NCI-H748 (cell line): ENCODE results near the gene CPA1.

Experiments
- DNase-seq: peaks from one replicate; lab custom pipeline; 2025; ENCODE audit not compliant: unreplicated experiment; lab: John Stamatoyannopoulos, UW

The CPA1 gene

DNA sequence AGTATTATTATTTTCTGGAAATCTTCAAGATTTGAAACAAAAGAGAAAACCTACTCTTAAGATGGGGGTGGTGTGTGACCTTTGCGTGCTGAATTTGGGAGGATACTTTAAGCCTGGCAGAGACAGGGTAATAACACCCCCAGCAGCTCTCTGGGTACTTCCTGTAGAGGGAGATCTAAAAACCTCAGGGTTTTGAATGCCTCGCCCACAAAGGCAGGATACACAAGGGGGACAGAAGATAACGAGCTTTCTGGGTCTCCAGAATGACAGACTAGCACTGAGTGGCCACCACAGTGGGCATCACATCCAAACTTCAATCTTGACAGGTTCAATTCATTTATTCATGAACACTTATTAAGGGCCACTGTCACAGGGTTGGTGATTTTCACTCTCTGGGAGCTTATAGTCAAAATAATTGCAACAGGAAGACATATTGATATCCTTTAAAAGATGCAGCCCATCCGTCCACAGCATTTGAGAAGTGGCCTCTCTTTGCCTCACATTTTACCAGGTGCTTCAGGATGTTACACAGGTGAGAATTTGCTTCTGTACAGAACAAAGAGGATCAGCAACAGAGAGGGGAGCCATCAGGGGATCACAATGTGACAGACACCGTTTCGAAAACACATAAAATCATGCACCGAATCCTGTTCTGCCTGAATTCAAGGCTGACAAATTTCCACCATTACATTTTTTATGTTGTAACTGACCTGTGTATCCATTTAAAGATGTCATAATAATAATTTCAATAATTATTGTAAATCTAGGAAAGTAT, 14.3 kb downstream of the CPA1 start:
- DNase-seq, result peak; percentile 66

DNA sequence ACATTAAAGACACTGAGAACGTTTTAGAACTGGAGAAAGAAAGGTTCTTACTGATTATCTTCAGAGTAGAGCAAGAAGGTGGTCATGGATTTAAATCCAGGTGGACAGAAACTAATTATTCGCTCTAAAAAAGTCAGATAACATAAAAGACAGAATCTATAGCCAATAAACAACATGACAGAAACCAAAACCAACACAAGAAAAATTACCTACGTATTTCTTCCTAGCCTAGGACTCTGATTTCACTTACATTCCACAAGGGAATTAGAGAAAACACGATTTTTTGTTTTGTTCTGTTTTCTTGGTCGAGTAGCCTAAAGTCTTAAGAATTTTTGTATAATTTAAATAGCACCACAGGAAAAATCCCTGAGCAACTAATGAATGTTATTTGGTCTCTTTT, 15.1 kb downstream of the CPA1 start:
- no peak for DNase-seq

DNA sequence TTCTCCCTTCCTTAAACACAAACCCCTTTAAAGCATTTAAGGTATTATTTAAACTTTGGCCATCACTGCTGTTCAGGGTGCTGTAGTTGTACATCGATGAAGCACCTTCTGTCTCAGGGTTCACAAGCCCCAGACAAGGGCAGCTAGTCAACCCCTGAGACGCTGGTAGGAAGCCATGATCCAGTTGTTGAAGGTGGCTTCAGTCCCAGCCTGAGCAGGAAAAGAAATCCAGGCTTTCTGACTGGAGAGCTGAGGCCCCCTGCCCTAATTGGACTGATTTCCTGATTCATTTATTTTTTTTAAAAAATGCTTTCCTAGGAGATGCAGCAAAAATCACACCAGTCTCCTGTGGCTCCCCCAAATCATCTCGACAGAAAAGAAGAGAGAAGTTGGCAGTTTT, 15.8 kb downstream of the CPA1 start:
- peak; percentile 43 for DNase-seq

DNA sequence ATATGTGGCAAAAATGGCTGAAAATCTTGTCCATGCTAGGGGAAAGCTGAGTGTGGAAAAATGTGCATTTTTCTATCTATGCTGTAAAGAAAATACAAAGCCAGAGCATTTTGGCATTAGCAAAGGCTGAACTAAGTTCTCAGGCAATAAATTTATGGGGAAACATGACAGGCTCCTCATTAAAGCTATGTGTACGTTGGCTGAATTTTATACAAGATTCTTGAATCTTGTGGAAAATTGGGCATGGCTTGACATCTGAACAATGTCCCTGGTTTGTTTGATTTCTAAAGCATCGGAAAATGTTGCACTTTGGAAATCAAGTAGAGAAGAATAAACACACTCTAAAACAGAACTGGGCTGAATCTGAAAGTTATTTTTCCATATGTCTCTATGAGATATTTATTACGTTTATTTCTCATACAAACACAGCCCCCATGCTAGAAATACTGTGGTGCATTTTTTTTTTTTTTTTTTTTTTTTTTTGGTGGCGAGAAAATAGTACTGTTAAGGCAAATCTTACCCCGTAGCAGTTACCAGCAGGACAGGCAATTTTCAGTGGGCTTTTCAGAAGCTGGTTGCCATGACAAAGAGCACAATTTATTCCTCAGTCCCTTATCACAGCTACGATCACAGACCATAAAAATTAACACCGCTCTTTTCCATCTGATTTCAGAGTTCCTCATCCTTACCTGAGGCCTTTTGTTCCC, 16.9 kb downstream of the CPA1 start:
- DNase-seq, result peak; percentile 79

DNA sequence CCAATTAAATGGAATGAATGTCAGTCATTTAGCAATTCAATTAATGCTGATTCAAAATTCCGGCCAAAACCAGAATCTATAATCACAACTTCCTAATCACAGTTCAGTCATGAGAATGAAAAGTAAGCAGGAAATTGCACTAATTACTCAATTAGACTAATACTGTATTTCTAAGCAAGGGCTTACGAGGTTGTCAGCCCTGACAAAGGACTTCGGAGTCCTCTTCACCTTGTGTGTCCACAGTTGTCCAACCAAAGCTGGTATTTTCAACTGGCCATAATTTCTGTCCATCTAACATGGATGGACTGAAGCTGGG, 17.4 kb downstream of the CPA1 start:
- DNase-seq, result peak; percentile 99

DNA sequence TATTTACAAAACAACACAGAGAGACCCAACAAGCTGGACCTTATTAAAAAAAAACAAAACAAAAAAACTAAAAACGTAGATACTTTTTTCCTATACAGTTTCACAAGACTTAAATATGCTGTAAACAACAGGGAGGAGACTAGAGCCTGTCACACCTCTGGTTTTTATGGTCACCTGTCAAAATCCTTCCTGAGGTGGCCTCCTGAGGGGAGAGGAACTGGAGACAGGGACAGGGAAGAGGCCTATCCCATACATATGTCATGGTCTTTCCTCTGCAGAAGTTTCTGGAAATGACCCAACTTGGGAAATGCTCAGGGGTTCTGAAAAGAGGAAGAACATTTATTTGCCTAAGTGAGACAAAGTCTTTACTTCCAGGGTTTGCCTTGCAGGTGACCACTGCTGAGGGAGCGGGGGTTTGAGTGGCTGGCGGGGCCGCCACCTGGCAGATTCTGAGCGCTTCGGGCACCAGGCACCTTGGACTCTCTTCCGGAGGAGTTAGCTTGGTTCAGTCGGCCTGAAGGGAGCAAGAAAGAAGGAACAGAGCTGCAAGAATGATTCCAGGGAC, 18.3 kb downstream of the CPA1 start:
- DNase-seq, result peak; percentile 55

DNA sequence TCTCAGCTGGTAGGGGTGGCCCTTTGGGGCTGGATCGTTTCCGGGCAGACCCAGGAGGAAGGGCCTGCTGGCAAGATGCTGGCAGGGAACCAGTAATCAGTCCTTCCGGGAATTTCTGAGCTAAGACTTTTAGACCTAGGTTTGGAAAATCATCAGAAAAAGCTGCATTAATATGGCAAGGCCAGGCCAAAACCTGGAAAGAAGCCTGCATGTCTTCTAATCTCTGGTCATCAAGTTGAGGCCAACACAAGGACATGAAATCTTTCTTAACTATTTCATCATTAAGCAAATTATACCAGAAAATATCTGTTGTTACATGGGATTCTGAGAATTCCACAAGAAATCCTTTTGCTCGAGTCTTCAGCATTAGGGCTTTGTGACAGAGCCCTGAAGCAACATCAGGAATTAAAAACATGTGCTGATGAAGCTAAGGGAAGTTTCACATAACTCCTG, 19.9 kb downstream of the CPA1 start:
- no peak for DNase-seq

DNA sequence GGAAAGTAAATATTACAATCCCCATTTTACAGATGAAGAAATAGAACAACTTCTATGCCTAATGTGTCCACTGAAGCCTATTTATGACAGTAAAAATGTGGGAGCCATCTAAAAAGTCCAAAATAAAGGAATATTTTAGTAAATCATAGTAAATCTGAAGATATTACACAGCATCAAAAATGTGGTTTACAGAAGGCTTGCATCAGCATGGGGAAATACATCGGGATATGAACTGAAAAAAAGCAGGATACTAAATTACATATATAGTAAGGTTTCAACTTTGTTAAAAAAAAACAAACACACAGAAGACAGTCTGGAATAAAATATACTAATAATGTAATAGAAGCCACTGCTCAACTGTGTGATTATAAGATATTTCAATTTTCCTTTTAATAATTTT, 20.8 kb downstream of the CPA1 start:
- DNase-seq, result no peak

DNA sequence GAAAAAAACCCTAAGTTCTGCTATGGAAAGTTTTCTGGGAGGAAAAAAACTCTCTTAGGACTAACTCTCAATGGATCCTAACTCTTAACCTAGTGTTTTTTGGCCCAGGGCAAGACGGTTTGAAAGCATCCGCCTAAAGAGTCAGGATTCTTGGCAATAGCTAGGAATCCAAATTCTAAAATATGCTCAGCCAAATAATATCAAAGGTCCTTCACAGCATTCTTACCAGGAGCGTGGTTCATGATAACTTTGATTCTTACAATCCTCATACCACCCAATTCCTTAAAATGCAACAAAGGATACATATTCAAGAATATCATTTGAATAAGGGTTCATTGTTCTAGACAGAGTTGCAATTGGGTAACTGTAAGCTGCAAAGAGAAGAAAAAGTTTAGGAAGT, 21.3 kb downstream of the CPA1 start:
- no peak for DNase-seq

DNA sequence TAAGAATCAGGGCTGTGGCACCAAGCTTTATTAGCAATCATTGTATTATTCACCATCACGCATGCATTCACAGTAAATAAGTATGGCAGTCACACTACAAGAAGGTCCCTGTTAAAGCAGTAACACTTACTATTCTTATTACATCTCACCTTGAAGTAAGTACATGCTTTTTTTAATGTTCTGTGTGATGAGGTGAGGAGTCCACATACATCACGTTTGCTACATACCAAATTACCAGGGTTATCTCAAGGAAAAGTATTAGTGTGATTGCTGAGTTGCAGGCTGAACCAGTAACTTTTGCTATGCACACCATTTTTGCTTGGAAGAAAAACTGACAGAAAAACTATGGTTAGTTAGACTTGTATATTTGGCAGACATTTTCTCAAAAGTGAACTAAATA, 24.7 kb downstream of the CPA1 start:
- DNase-seq, result no peak

DNA sequence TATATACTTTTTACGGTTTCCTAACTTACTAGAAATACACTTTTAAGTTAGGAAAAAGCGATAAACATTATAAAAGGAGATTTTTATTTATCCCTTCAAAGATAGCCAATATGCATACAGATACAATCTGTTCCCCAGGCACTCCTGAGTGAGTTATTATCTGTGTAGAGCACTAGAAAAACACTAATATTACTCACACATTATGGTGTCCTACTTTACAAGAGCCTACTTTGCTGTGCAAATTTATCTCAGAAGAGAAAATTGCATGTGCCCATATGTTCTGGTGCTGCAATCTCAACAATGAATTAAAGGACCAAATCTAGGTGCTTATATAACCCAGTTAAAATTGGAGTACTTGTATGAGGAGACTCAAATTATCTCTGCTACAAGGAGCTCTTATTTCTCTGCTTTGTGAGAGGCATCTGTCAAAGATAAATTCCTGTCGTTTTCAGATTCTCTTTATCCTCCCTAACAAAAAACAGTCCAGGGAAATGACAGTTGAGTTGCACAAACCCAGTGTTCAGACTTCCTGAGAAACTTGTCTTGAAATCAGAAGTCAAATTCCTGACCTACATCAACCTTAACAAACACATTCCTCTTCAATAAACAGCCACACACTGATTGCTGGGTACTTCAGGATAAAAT, 28.9 kb downstream of the CPA1 start:
- DNase-seq, result peak; percentile 81

DNA sequence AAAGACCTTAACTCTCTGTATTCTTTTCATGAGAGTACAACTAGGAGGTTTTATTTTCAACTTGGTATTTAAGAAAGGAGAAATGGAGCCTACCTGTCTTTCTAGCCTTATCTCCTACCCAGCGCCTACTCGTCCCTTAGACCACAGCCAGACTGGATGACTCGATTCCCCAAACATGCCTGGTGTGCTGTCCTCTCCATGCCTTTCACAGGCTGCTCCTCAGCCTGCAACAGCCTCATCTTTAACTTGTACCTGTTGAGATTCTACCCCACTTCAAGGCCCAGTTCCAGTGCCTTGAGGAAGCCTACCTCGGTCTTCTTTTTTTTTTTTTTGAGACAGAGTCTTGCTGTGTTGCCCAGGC, 29.4 kb downstream of the CPA1 start:
- DNase-seq, result no peak

DNA sequence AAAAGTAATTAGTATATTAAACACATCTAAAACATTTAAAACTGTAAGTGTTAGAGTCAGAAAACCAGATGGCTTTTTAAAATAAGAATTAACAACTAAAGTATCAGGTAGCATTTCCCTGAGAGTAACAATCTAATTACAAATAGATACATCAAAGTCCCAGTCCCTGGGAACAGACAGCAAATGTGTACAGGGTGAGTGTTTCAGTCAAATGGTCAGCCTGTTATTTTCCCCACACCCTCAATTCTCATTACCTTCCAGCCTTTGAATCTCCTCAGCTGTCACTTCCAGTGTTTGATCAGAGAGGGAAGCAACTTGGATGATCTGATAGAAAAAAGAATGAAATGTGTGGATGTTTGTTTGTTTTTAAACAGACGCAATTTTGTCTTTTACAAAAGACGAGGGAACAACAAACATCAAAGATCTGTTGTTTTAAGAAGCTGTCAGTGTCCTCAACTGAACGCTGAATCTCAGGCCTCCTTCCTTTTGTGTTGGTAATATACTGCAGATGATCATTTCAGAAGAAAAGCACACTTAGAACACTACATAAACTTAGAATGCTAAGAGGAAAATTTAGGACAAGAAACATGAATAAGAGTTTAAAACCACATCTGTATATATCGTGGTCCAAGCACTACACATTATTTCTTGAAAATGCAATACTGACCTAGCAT, 30.7 kb downstream of the CPA1 start:
- DNase-seq, result peak; percentile 81

DNA sequence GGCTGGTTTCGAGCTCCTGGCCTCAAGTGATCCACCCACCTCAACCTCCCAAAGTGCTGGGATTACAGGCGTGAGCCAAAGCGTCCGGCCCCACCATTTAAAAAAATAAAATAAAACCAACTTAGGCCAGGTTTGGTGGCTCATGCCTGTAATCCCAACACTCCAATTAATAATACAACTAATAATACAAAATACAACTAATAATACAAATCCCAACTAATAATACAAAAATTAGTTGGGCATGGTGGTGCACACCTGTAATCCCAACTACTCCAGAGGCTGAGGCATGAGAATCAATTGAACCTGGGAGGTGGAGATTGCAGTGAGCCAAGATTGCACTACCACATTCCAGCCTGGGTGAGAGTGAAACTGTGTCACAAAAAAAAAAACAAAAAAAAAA, 32.9 kb downstream of the CPA1 start:
- DNase-seq, result no peak

DNA sequence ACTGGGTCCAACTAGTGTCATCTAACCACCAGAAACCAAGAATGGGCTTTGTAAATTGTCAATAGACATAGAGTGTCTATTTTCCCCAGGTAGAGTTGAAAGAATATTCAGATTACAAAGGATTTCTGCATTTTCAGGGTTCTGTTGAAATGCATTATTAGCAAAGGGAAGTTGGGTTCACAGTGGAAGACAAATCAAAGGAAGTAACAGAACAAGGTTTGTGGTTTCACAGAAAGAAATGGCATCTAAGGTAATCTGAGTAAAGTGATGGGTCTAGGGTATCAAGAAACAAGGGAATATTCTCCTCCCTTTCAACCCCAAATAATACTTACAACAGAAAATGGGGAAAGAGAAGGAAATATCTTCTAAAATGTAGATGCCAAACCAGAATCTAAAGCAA, 34.7 kb downstream of the CPA1 start:
- no peak for DNase-seq

DNA sequence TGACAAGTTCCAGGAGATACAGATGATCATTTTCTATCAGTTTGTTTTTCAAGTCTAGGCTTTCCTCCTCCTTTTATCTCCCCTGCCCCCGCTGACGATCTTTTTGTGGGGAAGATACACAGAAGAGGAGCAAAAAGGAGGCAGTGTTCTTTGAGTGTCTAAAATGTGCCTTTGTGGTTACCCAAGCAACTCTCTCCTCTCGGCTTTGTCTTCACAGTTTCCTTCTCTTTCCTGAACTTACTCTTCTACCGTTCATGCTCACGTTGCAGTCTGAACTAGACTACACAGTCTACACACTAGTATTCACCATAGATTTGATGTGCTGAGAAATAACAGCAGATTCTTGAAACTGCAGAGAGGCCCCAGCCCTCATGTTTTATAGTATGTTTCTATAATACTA, 36.9 kb downstream of the CPA1 start:
- DNase-seq, result no peak

DNA sequence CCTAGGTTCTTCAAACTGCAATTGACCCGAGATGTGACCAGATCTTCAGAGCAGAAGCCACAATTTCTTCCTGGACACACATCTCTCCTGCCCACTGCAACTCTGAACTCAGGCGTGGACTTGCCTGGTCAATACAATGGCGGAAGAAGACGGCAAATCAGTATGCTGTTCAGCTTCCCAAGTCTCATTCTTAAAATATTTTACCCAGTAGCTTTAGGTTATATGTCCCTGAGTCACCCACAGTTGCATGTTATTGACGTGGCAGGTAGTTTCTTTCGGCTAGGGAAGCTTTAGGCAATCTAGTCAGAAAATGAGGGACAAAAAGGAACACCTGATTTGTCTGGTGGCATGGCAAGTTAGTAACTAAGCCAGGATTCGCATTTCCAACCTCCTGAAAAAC, 38.0 kb downstream of the CPA1 start:
- DNase-seq, result no peak

DNA sequence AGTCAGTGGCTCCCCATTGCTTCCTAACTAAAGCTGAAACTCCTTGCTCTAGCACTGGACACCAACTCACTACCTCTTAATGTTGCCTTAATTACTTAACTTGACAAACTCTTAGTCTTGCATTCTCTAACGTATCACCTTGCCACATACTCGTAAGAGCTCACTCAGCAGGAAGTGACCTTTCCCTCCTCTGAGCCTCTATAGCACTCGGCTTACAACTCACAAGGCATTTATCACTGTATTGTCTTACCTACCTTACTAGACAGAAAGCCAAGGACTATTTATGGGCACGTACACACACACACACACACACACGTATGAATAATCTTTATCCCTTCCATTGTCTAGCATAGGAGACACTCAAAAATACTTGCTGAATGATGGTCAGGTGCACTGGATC, 39.4 kb downstream of the CPA1 start:
- DNase-seq, result peak; percentile 76

DNA sequence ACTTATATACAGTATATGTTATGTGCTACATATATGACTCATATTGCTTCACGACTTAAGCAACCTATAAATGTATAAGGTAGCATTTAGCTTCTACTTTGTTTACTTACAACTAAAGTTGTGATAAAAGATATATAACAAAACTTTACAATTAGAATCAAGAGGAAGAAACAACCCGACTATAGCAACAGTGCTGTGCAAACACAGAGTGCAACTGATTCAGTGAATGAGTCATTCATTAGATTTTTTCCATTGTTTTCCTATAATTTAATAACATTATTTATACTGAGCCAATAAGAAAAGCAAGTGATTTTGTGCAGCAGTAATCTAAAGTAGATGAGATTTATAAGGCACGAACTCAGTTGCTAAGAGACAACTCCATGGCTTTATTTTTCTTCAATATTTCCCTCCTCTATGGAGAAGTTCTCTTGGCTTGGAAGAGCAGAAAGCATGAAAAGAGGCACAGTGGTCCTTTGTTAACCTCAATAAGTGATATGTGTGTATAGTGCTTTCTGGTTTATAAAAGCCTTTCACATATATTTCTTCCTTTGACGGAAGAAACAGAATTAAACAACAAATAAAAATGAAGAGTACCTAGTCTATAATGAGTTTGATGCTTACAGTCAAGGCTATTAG, 40.8 kb downstream of the CPA1 start:
- peak; percentile 51 for DNase-seq

DNA sequence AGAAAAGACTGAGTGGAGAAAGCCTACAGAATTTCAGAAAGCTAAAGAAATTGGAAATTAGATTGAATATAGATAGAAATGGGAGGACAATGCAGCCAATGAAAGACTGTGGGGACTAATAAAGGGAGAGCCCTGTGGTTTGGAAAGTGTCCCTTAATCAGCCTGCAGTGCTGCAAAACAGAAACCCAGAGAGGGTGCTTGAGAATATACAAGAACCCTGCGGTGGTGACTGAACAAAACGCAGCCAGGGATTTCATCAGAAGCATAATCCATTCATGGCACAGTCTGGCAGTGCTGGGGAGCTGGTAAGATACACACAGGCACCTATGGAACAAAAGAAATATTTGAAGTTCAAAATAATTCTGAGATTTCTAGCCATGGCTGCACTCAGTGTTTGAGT, 41.4 kb downstream of the CPA1 start:
- DNase-seq, result peak; percentile 87

DNA sequence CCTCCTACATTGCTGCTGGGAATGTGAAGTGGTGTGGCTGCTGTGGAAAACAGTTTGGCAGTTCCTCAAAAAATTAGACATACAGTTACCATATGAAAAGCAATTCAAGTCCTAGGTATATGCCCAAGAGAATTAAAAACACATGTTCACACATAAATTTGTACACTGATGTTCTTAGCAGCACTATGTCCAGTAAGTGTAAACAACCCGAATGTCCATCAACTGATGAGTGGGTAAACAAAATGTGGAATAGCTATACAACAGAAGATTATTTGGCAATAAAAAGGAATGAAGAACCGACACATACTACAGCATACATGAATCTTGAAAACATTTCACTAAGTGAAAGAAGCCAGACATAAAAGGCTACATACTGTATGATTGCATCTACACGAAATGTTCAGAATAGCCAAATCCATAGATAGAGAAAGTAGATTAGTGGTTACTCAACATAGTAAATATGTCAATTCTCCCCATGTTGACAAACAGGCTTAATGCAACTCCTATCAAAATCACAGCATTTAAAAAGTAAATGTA, 43.3 kb downstream of the CPA1 start:
- no peak for DNase-seq
